HG02642 (cell line): ENCODE results near the gene CCSAP.
"Not testable (repeated sequence)": the region's sequence is repeated elsewhere in the genome, so short reads cannot be mapped to it uniquely, and the experiment has no call there.

ENCODE experiments used
- ATAC-seq: cut with Tn5 transposase; IDR thresholded peaks from one replicate; pipeline ENCODE4 v1.9.1; 2021; ENCODE audit warnings: mild to moderate bottlenecking; ENCODE audit not compliant: unreplicated experiment, poor library complexity

Gene CCSAP

DNA sequence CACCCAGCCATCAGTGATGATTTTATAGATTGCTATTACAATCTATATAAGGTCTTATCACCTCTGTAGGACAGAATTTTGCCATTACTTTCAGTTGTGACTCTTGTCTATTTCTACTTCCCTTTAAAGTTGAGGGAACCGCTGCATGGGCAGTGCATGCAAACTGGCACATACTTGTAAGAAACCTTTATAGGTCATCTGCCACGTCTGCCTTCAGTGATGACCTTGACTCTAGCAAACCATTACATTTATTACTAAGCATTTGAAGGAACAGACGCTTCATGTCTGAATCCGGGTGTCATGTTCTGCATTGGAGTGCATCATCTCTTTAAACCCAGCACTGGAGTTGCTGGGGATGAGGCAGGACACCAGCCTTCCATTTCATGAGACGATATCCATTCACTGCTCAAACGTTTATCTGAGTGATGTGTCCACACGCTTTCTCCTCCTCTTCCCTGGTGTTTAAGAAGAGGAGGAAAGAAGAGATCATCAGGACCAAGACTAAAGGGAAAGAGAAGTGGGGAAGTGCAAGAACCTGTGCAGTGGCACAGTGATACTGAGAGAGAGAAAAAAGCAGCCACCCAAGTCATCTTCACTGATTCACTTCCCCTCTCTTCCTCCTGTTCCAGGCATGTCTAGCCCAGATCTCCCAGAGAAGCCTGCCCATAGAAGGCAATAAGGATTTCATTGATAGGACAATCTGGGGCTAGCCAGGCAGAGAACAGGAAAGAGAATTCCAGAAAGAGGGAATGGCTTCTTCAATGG lies 14.1 kb downstream of the CCSAP start:
- no peak for ATAC-seq

DNA sequence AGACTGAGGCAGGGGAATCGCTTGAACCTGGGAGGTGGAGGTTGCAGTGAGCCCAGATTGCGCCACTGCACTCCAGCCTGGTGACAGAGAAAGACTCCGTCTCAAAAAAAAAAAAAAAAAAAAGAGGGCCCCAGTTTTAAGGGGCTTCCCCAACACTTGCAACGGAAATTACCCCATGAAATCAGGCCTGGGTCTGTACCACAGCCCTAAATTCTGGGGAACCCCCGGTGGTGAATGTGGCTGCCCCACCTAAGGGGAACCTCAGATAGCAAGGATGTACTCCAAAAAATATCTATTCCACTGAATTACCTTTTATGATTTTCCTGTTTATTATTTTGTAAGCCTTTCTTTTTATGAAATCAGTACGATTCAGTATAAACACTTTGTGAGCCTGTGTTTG lies 15.1 kb downstream of the CCSAP start:
- not testable (repeated sequence) for ATAC-seq

DNA sequence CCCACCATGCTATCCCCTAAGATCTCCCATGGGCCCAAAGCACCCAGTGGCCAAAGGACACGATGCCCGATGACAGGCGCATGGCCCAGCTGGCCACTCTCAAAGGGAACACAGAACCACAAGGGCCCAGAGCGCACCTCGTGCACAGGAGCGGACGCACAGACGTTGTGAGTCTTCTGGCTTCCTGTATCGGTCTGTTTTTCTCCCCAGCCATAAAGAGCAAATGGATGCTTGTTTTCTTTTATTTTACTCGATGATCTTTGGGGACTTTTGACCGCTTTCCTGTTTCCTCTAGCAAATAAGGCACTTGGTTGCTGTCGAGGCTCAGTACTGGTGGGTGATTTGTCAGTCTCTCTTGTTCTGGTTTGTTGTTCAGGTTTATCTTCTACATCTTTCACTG lies 16.2 kb downstream of the CCSAP start:
- ATAC-seq, result no peak

GRCh38 chr1:229325853-229326487 lies 16.9 kb downstream of the CCSAP start:
- ATAC-seq, result no peak

- no peak for ATAC-seq
These were observed 17.4 kb downstream of the CCSAP start for GRCh38 chr1:229325401-229325800.

GRCh38 chr1:229323885-229324553 lies 18.8 kb downstream of the CCSAP start:
- ATAC-seq, result no peak

DNA sequence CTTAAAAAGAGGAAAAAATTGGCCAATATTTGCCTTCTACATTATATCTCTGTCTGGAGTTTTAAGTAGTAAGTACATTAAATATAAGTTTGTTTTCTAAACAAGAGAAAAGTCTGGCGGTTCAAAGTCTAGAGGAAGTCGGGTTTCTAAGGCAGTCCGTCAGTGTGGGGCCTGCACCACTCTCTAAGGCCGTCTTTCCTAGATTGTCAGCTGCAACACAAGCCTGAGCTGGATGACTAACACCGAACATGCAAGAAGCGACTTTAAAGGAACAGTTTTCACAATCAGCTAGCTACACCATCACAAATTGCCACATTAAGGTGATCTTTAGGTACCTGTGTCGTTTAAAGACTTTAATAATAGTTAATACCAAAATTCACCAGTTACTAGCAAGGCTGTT lies 19.6 kb downstream of the CCSAP start:
- ATAC-seq, result no peak

DNA sequence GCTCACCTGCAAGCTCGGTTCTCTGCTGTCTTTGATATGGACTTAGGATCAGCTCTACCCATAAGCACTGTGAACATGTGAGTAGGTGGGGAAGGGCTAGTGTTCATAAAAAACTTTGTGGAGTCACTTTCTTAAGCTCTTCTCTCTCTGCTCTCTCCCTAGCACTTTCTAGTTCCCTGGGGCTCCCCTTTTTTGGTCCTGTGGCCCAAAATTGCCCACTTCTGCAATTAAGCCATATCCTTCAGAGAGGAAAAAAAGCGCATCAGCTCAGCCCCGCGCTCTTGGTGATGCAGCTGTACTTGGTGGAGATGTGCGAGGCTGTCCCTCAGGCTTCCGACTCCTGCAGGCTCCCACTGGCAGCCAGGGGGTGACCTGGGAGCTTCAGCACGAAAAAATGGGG lies 23.4 kb downstream of the CCSAP start:
- no peak for ATAC-seq

GRCh38 chr1:229318056-229318455 lies 24.8 kb downstream of the CCSAP start:
- ATAC-seq, result no peak

GRCh38 chr1:229316166-229316565 lies 26.7 kb downstream of the CCSAP start:
- no peak for ATAC-seq

DNA sequence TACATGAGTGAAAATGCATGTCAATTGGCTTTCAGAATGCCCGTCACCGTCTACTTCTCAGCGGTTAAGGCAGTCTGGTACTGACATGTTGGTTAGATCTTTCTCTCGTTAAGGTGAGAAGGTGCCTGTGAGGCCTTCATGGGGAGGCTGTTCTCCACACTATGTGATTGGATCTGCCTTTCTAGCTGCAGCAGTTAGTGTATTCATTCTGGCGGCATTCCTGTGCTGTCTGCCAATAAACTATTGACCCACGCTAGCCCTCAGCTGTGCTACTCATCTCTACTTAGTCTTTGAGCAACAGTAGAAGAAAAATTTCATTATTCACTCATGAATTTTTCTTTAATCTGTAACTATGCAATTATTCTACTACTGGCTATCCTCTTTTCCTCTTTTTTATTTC lies 32.0 kb downstream of the CCSAP start:
- ATAC-seq, result no peak

GRCh38 chr1:229309684-229310083 lies 33.2 kb downstream of the CCSAP start:
- no peak for ATAC-seq

DNA sequence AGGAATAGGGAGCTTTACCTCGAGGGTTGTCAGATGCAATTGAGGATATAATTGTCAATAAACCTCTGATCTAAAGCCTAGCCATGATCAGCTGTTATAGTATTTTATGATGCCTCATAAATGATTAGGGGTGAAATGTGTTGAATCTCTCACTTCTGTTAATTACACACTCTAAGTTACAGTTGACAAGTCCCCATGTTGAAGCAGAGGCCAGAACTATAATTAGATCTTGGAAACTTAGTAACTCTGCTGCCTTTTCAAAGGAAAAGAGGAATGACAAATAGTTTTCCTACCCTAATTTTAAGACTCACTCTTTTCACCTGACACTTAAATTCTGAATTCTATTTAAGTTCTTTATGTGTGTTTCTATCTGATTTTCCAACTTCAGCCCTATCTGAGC lies 33.8 kb downstream of the CCSAP start:
- ATAC-seq, result no peak

- ATAC-seq, result no peak
These were observed 37.5 kb downstream of the CCSAP start for GRCh38 chr1:229305392-229305791.

DNA sequence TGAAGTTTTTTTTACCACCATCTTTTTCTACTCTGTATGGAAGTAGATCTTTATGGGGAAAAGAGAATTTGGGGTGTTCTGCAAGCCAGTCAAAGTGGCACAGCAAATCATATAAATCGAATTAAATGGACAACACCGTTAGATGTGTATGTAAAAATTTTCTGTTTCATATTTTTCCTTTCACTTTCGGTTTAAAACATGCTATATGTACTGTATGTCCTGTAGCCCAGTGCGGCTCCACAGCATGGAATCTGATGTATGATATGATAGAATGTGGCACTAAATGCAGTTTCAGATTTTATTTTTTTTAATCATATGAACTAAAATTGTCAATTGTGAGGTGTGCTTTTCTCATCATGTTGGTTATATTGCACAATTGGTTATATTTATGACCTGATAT lies 39.0 kb downstream of the CCSAP start:
- ATAC-seq, result no peak

- no peak for ATAC-seq
These were observed 40.1 kb downstream of the CCSAP start for GRCh38 chr1:229302740-229303139.

DNA sequence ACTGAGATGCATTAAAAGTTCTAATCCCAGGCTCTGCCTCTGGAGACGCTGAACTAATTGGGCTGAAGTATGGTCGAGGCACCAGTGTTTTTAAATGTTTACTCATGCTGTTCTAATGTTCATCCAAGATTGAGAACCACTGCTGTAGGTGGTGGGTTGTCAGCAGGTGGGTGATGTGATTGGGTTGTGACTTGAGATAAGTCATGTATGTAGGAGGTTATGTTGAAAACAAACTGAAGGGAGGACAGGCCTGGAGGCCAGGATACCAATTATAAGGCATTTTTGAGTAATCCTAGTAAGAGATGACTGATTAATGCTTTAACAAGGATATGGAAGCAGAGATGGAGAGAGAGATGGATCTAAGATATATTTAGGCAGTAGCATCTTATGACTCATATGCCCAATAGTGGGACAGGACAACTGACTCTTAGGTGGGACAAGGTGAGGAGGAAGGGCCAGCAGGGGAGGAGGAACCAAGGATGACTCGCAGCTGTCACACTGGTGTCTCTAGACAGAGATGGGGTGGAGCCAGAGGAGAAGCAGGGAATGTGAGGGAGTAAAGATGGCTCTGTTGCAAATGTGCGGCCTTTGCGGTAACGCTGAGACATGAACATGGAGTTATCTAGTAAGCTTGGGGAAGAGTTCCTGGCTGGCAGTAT lies 42.6 kb downstream of the CCSAP start:
- ATAC-seq, result no peak

DNA sequence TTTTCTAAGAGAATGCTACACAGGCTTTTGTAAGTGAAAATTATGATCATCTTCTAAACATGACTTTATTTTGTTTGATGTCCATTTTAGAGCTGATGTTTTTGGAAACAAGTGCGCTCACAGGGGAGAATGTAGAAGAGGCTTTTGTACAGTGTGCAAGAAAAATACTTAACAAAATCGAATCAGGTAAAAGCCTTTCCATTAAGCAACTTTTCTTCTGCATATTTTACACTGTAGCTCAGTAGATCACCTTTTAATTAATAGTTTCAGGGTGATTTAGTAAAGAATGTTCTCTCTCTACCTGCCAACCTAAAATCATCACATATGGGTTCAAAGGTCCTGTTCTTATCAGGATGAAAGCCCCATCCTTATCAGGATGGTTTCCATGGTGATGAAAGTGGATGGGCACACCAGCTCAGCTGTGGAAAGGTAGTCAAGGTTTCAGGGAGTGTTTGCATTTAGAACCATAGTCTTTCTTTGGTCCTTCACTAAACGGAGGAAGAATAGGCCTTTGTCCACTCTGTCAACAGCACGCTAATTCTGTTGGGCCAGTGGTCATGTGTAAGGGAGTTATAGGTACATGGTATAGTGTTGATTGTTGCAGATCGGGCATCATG lies 43.9 kb downstream of the CCSAP start:
- ATAC-seq, result no peak

DNA sequence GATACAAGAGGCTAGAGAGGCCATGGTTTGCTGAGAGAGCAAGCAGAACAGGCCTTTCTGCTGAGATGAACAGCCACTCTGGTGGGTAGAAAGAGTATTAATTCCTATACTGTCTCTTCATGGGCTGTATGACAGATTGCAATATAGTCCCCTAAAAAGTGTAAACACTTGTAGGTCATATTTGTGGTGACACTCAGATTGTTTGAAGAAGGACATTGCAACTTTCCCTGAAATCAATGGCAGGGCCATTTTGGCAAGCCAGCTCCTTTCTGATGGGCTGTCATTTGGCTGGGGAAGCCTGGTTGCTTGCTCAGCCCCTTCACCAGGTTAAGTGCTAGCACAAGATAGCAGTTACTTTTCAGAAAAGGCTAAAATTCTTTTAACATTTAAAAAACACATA lies 44.4 kb downstream of the CCSAP start:
- no peak for ATAC-seq

DNA sequence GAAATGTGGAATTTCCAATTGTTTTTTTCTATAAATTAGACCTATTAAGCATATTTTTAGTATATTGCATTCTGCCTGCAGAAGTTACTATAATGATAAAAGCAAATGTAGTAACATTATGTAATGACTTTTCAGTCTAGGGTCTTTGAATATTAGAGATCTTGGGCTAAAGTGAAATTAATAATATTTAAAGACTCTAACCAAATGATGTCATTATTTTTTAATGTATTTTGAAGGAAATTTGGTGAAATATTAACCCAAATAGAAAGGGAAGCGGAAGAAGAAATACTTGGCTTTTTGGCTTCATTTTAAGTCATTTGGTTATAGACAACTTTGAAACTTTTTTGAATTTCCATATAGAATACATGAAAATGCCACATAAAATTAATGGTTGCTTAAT lies 45.1 kb downstream of the CCSAP start:
- no peak for ATAC-seq

GRCh38 chr1:229296541-229296941 lies 46.3 kb downstream of the CCSAP start:
- ATAC-seq, result no peak
